T-helper 9 cell (primary cell): ENCODE measurements around the gene PRR5.
"Not testable (repeated sequence)": the region's sequence is repeated elsewhere in the genome, so short reads cannot be mapped to it uniquely, and the experiment has no call there.

ENCODE experiments used
- DNase-seq: peaks from one replicate; pipeline ENCODE4 v3.0.0-alpha.2; 2020
- total RNA-seq, 2 donors: gene quantifications; one replicate each; lab custom pipeline; 2026; lab: John Stamatoyannopoulos, UW

Gene PRR5
- total RNA-seq, result 15.8 to 22.9 reads per million in 2 donors

- peak; percentile 69 for DNase-seq
Observed at GRCh38 chr22:44701824-44702478, at the start of gene PRR5. Gene PRR5, plus strand, starts transcription at chr22:44702204. Its CDS starts 271 bp downstream, at chr22:44702475.

- not testable (repeated sequence) for DNase-seq
Observed at GRCh38 chr22:44652866-44653265, 49.1 kb upstream of the PRR5 start.

GRCh38 chr22:44658311-44658953, 43.6 kb upstream of the PRR5 start:
- DNase-seq, result no peak

- no peak for DNase-seq
Observed at GRCh38 chr22:44659140-44659539, 42.9 kb upstream of the PRR5 start.

DNA sequence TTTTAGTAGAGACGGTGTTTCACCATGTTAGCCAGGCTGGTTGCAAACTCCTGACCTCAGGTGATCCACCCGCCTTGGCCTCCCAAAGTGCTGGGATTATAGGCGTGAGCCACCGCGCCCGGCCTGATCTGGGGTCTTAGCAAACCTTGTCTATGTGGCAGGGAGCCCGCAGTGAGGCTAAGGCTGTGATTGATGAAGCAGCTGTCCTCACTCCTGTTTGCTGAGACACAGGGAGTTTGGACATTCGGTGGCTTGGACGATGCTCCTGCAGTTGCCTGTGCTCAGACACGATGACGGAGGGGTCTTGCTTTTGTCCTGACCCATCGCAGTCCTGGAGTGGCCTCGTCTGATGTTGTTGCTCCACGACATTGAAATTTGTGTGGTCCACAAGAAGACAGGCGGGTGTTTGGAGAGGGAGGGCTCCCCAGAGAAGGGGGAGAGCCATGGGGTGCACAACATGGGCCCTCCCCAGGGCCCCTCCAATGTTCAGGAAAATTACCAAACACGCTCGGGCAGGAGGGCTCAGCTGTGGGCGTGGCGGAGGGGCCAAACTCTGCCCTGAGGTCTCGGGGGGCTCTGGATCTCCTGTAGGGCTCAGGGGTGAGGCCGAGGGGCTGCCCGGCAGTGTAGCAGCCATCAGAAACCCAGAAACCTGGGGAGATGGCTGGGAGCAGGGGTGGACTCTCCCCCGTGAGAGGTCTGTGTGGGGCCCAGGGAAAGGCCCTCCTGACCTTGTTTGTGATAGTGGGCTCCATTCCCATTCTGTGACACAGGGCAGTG, 41.8 kb upstream of the PRR5 start:
- no peak for DNase-seq

DNA sequence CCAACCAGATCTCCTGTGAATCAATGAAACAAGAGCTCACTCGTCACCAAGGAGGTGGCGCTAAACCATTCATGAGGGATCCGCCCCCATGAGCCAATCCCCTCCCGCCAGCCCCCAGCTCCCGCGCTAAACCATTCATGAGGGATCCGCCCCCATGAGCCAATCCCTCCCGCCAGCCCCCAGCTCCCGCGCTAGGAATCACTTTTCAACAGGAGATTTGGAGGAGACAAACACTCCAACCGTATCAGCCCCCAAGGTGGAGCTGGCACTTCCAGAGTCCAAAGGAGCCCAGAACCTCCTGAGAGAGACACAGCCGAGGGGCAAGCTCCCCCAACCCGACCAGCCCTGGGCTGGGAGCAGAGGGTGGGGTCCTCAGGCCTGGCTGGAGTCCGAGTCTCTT, 40.9 kb upstream of the PRR5 start:
- no peak for DNase-seq

DNA sequence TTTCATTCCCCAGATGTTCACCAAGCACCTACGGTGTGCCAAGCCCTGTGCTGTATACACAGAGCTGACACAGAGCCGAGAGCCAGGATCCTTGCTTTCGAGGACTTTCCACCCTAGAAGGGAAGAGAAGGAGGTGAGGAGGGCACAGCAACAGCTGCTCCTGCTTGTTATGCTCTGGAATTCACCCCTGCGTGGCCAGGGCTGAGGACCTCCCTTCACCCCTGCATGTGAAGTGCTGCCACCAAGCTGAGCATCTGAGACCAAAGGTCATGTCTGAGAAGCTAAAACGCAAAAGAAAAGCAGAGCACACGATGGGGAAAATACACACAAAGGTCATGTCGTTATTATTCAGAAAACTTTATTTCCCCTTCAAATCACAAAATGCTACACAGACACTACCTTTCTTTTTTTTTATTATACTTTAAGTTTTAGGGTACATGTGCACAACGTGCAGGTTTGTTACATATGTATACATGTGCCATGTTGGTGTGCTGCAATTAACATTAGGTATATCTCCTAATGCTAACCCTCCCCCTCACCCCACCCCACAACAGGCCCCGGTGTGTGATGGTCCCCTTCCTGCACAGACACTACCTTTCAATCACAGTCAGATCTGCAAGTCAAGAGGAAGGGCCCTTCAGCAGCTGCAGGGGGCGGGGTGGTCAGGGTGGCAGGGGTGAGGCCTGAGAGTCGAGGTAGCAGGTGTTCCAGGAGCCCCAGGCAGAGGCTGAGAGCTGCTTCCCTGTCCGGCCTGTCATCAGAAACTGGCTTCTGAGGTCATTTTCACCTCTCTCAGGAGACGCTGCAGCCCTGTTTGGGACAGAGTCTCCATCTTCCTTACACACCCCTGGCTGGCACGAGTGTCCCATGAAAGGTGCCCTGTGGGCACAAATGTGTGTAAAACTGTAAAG, 40.1 kb upstream of the PRR5 start:
- DNase-seq, result no peak

DNA sequence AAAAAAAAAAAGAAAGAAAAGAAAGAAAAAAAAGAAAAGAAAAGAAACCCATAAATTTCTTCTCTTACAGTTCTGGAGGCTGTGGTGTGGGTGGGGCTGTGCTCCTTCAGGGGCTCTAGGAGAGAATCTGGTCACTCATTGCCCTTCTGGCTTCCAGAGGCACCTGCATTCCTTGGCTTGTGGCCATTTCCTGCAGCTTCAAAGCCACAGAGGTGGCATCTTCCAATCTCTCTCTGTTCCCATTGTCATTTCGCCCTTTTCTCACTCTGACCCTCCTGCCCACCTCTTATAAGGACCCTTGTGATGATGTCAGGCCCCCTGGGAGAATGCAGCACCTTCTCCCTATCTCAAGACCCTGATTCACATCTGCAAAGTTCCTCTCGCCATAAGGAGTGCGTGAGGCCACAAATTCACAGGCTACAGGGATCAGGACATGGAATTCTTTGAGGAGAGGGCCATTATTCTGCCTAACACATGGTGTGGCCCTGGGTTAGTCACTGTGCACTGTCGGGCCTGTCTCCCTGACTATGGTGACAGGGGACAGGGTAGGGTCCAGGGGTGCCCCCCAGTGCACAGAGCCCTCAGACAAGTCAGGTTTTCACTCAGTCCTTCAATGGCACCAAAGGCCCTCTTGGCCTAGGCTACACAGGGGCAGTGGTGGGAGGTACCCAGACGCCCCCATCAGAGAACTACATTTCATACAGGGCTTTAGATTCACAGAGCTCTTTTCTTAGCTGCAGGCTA, 38.6 kb upstream of the PRR5 start:
- DNase-seq, result no peak

- peak; percentile 18 for DNase-seq
Observed at GRCh38 chr22:44664149-44664548, 37.9 kb upstream of the PRR5 start.

DNA sequence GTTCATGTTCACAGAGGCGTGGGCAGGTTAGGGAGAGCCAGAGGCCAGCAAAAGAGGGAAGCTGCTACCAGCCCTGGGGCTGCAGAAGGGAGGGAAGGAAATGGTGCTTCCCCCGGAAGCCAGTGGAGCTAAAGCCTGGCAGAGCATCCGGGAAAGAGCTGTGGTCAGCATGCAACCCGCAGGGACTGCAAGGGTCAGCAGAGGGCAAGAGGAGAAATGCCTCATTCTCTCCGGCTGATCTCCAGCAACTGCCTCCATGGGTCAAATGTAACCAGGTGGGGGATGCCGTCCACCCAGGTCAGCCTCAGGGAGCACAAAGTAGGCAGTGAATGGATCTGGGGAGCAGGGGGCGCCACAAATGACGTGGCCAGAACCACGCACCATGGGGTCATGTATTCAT, 36.9 kb upstream of the PRR5 start:
- DNase-seq, result no peak

DNA sequence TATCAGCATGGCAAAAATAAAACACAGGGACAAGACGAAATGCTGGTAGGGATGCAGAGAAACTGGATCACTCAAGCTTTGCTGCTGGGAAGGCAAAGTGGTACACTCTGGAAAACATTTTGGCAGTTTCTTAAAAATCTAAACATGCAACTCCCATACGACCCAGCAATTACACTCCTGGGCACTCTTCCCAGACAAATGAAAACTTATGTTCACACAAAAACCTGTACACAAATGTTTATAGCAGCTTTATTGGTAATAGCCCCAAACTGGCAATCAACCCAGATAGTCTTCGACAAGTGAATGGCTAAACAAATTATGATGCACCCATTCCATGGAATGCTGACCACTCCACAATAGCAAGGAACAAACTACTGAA, 35.8 kb upstream of the PRR5 start:
- no peak for DNase-seq

DNA sequence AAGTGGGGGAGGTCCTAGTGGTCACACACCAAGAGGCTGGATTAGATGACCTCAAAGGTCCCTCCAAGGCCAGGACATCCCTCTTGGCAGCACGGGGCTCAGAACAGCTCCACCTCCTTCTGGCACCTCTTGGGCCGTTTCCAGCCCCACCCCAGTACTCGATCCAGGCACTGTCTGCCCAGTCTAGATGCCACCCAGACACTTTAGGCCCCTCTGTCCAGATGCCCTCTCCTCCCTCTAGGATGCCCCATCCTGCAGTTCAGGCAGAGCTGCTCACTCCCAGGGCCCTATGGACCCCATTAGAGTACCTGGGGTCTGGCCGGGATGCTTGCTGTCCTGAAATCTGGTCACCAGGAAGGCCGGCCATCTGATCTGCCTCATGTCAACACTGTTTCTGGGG, 34.7 kb upstream of the PRR5 start:
- DNase-seq, result no peak

DNA sequence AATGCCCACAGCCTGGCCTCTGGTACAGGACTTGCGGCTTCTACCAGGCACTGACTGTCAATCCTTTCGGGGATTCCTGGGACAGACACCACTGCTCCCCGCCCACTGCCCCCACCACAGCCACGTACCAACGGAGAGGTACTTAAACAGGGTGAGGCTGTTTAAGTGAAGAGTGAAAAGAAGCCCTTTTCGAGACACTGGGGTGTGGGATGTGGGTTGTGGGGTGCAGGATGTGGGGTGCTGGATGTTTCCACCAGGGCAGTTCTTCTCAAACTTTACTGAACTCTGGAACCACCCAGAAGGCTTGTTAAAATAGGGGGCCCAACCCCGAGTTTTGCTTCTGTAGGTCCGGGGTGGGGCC, 34.2 kb upstream of the PRR5 start:
- DNase-seq, result peak; percentile 70

DNA sequence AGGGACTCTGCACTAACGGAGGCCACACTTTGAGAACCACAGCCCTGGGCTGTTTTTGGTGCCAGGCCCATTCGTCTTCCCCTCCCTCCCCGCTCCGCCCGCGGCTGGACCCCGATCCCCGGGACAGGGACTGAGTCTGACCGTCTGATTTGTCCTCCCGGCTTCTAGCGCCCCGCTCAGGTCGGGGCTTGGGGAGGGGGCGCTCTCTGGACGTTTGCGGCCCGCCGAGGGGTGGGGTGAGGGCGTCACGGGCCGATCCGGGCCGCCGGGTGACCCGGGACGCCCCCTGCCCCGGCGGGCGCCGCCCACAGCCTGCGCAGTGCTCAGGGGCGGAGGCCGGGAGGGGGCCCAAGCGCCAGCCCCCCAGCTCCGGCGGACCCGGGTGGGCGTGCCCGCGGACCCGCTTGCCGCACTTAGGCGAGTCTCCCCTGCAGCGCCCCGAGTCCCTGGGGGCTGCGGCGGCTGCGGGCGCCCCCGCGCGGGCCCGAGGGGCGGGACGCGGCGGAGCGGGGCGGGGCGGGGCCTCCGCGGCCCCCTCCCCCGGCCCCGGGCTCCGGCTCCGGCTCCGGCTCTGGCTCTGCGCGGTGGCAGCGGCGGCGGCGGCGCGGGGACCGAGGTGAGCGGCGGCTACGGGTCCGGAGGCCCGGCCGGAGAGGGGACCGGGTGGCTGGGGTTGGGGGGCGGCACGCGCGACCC, 33.7 kb upstream of the PRR5 start:
- peak; percentile 45 for DNase-seq

DNA sequence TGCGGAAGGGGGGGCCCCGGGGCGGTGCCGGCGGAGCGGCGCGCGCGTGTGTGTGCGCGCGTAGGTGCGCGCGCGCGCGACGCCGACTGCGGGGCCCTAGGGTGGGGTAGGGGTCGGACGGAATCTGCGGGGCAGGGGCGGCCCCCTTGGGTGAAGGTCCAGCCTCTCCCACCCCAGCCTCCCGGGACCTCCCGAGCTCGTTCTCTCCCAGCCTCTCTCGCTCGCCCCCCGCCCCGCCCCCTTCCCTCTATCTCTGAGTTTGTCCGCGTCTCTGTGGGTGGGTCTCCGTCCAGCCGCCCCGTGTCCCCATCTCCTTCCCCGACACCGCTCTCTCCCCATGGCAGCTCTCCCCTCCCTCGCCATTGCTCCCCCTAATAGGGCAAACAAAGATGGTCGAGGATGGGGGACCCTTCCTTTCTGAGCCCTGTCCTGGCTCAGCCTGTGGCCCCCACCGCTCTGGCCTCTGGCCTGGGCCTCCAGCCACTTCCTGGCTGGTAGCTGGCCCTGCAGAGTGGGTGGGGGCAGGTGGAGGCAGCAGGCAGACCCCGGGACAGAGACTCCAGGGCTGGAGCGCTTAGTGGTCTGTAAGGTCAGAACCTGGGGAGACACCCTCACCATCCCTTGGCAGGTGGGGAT, 33.0 kb upstream of the PRR5 start:
- peak; percentile 16 for DNase-seq

DNA sequence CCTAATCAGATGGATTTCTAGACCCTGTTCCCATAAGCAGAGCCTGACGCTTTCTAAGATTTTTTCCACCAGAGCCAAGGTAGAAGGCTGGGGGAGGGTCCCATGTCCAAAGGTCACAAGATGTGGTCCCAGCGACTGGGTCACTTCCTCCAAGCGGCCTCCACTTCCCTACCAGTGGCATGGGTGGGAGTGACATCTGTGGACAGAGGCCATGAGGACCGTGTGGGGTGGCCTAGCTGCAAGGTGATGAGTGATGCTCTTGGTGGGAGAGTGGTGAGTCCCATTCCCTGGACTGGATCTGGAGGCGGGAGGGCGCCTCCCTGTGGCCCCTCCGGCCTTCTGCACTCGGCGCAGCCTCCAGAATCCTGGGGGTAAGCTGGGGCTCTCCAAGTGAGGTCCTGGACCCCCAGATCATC, 32.4 kb upstream of the PRR5 start:
- DNase-seq, result no peak

DNA sequence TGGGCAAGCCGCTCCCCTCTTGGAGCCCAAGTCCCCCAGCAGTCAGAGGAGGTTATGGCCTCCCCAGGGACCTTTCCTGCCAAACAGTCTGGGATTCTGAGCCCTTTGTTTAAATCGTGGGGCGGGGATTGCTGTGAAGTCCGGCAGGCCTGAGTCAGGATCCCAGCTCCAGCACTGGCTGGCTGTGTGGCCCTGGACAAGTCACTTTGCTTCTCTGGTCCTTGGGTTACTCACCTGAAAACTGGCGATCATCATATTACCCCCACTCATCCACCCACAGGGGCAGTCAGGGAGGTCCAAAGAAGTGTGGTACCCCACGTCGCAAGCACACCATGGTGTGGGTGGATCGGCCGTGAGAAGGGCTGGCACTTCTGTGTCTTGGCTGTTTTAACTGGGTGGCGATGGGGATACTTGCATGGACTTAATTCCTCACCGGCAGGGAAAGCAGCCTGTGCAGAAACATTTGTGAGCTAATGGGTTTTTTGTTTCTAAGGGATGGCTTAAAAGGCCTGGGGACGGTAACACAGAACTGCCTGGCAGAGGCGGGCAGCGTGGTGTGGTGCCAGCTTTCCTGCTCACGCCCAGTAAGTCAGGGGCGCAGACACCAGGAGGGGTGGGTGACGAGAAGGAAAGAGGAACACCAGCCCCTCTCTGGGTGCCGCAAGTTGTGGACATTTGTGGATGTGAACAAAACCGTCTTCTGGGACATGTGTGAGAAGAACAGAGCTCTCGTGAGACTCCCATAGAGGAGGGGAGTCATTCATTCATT, 31.6 kb upstream of the PRR5 start:
- DNase-seq, result no peak

DNA sequence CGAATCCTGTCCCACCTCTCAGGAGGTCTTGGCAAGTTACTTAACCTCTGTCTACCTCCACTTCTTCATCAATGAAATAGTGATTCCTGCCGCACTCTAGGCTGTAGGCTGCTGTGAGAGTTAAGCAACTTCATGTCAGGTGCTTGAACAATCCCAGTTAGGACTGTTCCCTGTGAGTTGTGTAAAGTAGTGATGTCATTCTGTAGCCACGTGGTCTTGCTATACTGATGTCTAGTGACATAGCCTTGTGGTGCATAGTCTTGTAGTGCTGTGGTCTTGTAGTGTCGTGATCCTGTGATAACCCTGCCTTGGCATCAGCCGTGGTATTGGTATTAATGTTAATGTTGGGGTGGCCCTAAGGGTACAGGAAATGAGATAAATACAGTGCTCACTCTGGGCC, 30.3 kb upstream of the PRR5 start:
- no peak for DNase-seq

DNA sequence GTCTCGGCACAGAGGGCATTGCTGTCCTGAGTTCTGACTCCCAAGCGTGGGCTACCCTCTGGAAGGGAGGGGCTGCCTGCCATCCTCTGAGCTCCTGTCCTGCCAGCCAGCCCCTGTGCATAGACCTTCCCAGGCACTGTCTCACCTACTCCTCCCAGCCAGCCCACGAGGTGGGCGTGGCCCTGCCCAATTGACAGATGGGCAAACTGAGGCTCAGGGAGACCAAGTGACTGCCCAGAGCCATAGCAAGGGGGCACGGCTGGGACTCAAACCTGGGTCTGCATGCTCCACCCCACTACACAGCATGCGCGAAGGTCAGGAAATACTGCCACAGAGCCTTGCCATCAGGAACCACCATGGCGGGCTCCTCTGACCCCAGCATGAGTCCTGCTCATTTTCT, 29.4 kb upstream of the PRR5 start:
- no peak for DNase-seq

DNA sequence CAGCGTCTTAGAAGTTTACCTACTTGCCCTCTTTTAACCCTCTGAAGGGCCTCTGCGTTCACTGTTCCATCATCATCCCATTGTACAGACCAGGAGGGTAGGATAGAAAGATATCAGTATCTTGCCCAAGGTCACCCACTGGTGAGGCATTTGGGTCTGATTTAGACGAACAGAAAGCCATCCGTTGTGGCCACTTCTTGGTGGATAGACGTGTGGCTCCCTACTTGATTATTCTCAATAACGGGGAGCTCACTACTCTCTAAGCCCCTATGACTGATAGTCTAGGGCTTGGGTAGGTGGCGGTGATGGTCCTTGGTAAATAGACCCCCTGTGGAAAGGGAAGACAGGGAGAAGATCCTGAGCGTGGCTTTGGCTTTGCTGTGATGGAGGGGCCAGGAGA, 28.6 kb upstream of the PRR5 start:
- no peak for DNase-seq
